Muscle layer of duodenum (tissue), 2 donors: ENCODE measurements around the gene TLR10.

ENCODE experiments used
- H3K27ac ChIP-seq: one replicate; pipeline ENCODE4 v1.7.0; 2013; ENCODE audit warnings: mild to moderate bottlenecking, low read length
- H3K27me3 ChIP-seq: one replicate; pipeline ENCODE4 v1.7.0; 2013; ENCODE audit warnings: low read depth, mild to moderate bottlenecking, control low read depth, low read length
- H3K36me3 ChIP-seq, 2 donors: one replicate each; pipeline ENCODE4 v1.7.0; 2013; ENCODE audit warnings: low read length in 2 of 2, control low read depth in 1 of 2, mild to moderate bottlenecking in 1 of 2; ENCODE audit not compliant: insufficient read depth in 2 of 2, control insufficient read depth in 1 of 2
- H3K4me1 ChIP-seq, 2 donors: one replicate each; pipeline ENCODE4 v1.7.0; 2013; ENCODE audit warnings: low read length in 2 of 2, mild to moderate bottlenecking in 2 of 2, control low read depth in 1 of 2, moderate library complexity in 1 of 2; ENCODE audit not compliant: insufficient read depth in 2 of 2, control insufficient read depth in 1 of 2
- H3K4me3 ChIP-seq, 2 donors: one replicate each; pipeline ENCODE4 v1.7.0; 2013; ENCODE audit warnings: low read length in 2 of 2, low read depth in 1 of 2, mild to moderate bottlenecking in 1 of 2
- H3K9me3 ChIP-seq, 2 donors: one replicate each; pipeline ENCODE4 v1.7.0; 2013; ENCODE audit warnings: low read length in 2 of 2, control low read depth in 1 of 2, mild to moderate bottlenecking in 1 of 2; ENCODE audit not compliant: control insufficient read depth in 1 of 2
- donor health status: healthy.

TLR10 gene

GRCh38 chr4:38782452-38783108, at the start of gene TLR10:
TSS of gene TLR10 (minus strand) at chr4:38782990. CDS start at chr4:38775590, 7,400 bp downstream.
- Histone ChIP-seq H3K27ac (no peak within 1 kb of the TSS), H3K27me3 (no peaks in the 10 kb centered on the region), H3K4me3 (no peak within 1 kb of the TSS), H3K9me3 (no peaks in the 10 kb centered on the region), H3K36me3 (no peaks in the 10 kb centered on the region), H3K4me1 (no peaks in the 10 kb centered on the region)

DNA sequence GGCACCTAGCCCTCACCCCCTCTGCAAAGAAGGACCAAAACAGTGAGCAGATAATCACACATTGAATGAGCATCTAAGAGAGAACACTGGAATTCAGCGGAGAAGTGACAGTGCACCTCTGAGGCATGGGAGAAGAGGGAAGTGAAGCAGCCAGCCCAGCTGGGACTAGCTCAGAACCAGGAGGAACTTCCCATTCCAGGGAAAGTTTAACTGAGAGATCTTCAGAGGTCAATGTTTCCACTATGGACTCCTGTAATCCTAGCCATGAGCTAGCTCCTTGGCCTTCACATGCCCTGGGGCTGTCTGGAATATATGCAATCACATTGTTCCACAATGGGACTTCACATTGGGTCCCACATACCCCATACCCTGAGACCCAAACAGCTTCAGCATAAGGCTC, 49.4 kb upstream of the TLR10 start:
- Histone ChIP-seq H3K4me1 (no peaks in the 10 kb centered on the region), H3K27me3 (no peaks in the 10 kb centered on the region), H3K27ac (no peak overlapping the region), H3K36me3 (no peaks in the 10 kb centered on the region), H3K4me3 (no peak overlapping the region), H3K9me3 (peaks cover 0 to 4% of the 10 kb centered on the region in 2 donors)

GRCh38 chr4:38831653-38832052, 48.9 kb upstream of the TLR10 start:
- H3K9me3 ChIP-seq: peaks cover 0 to 4% of the 10 kb centered on the region in 2 donors
- no peak overlapping the region for H3K27ac ChIP-seq
- H3K4me3 ChIP-seq: no peak overlapping the region
- no peaks in the 10 kb centered on the region for H3K4me1 ChIP-seq
- H3K27me3 ChIP-seq: no peaks in the 10 kb centered on the region
- H3K36me3 ChIP-seq: no peaks in the 10 kb centered on the region

GRCh38 chr4:38829237-38829636, 46.4 kb upstream of the TLR10 start:
- no peak overlapping the region for H3K27ac ChIP-seq
- H3K9me3 ChIP-seq: no peaks in the 10 kb centered on the region
- no peak overlapping the region for H3K4me3 ChIP-seq
- no peaks in the 10 kb centered on the region for H3K36me3 ChIP-seq
- no peaks in the 10 kb centered on the region for H3K4me1 ChIP-seq
- no peaks in the 10 kb centered on the region for H3K27me3 ChIP-seq

DNA sequence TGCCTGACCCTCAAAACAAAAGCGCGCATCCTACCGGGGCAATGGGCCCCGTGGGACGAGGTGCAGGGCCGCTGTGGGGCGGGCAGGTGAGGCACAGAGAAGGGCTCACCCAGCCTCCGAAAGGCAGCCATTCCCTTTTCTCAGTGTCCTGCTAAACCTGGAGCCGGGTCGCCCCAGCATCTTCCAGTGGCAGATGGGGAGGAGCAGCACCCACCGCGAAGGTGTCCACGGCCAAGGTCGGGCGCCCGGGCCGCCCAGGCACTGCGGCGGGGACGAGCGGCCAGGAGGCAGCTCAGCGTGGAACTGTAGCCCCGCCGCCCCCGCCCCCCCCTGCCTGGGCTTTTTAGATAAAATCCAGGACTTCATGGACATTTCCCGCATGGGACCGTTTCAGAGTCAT, 41.0 kb upstream of the TLR10 start:
- H3K9me3 ChIP-seq: no peaks in the 10 kb centered on the region
- no peaks in the 10 kb centered on the region for H3K27me3 ChIP-seq
- no peaks in the 10 kb centered on the region for H3K36me3 ChIP-seq
- H3K27ac ChIP-seq: no peak overlapping the region
- no peaks in the 10 kb centered on the region for H3K4me1 ChIP-seq
- no peak overlapping the region for H3K4me3 ChIP-seq

DNA sequence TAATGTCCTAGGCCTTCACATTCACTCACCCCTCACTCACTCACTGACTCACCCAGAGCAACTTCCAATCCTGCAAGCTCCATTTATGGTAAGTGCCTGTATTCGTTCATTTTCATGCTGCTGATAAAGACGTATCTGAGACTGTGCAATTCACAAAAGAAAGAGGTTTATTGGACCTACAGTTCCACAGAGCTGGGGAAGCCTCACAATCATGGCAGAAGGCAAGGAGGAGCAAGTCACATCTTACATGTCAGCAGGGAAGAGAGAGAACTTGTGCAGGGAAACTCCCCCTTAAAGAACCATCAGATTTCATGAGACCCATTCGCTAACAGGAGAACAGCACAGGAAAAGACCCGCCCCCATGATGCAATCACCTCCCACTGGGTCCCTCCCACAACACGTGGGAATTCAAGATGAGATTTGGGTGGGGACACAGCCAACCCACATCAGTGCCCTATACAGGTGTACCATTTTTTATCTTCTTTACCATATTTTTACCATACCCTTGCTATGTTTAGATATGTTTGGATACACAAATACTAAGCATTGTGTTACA, 40.0 kb upstream of the TLR10 start:
- Histone ChIP-seq H3K4me1 (no peaks in the 10 kb centered on the region), H3K9me3 (no peaks in the 10 kb centered on the region), H3K27me3 (no peaks in the 10 kb centered on the region), H3K4me3 (no peak overlapping the region), H3K27ac (no peak overlapping the region), H3K36me3 (no peaks in the 10 kb centered on the region)

- no peak overlapping the region for H3K4me3 ChIP-seq
- no peaks in the 10 kb centered on the region for H3K36me3 ChIP-seq
- no peaks in the 10 kb centered on the region for H3K27me3 ChIP-seq
- H3K27ac ChIP-seq: no peak overlapping the region
- no peaks in the 10 kb centered on the region for H3K4me1 ChIP-seq
- H3K9me3 ChIP-seq: no peaks in the 10 kb centered on the region
These were observed 38.9 kb upstream of the TLR10 start for GRCh38 chr4:38821739-38822138.

DNA sequence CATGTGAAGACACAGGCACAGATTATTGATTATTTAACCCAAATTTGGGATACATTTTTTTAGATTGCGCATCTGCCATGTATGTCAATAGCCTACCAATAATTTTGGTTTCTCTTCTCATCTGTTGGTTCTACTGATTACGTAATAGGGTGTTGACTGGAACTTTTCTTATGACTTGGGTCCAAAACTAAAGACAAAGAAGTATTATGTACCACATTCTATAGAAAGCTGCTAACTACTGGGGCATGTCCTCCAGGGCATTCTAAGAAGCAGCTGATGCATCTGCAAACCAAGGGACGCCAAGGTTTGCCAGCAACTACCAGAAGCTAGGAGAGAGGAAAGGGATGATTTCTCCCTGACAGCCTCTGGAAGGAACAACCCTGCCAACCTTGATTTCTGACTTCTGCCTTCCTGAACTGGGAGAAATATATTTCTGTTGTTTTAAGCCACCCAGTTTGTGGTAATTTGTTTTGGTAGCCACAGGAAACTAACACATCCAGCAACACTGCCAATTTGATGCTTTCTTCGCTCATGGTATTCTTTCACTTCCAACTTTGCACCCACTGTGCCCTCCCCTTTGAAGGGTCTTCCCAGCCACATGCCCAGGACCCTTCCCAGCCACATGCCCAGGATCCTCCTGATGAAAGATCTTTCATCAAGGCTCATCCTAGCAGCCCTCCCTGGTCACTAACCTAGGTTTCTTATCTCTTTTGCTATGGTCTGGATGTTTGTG, 37.7 kb upstream of the TLR10 start:
- no peaks in the 10 kb centered on the region for H3K27me3 ChIP-seq
- H3K4me1 ChIP-seq: peaks cover 0 to 2% of the 10 kb centered on the region in 2 donors
- no peak overlapping the region for H3K27ac ChIP-seq
- no peaks in the 10 kb centered on the region for H3K36me3 ChIP-seq
- no peak overlapping the region for H3K4me3 ChIP-seq
- H3K9me3 ChIP-seq: peaks cover 0 to 5% of the 10 kb centered on the region in 2 donors

GRCh38 chr4:38819569-38819968, 36.8 kb upstream of the TLR10 start:
- peaks cover 0 to 3% of the 10 kb centered on the region in 2 donors for H3K4me1 ChIP-seq
- H3K27ac ChIP-seq: no peak overlapping the region
- H3K27me3 ChIP-seq: no peaks in the 10 kb centered on the region
- H3K9me3 ChIP-seq: peaks cover 0 to 8% of the 10 kb centered on the region in 2 donors
- no peaks in the 10 kb centered on the region for H3K36me3 ChIP-seq
- H3K4me3 ChIP-seq: no peak overlapping the region

- Histone ChIP-seq H3K4me1 (peaks cover 0 to 3% of the 10 kb centered on the region in 2 donors), H3K9me3 (peaks cover 0 to 8% of the 10 kb centered on the region in 2 donors), H3K36me3 (no peaks in the 10 kb centered on the region), H3K27me3 (no peaks in the 10 kb centered on the region), H3K27ac (no peak overlapping the region), H3K4me3 (no peak overlapping the region)
These were observed 35.7 kb upstream of the TLR10 start for GRCh38 chr4:38818441-38818976.
